ENCODE data around the gene ERI3. TPM values are rescaled to one million over a fixed set of nuclear protein-coding genes. Genes with fewer than 3 reads are reported as not detected.

The ERI3 gene
- total and polyA plus RNA-seq, 2 of the 13 experiments (the other 11 are each of a cell fraction or from before 2014, with no cell fraction given): 35.6 to 35.9 TPM

DNA sequence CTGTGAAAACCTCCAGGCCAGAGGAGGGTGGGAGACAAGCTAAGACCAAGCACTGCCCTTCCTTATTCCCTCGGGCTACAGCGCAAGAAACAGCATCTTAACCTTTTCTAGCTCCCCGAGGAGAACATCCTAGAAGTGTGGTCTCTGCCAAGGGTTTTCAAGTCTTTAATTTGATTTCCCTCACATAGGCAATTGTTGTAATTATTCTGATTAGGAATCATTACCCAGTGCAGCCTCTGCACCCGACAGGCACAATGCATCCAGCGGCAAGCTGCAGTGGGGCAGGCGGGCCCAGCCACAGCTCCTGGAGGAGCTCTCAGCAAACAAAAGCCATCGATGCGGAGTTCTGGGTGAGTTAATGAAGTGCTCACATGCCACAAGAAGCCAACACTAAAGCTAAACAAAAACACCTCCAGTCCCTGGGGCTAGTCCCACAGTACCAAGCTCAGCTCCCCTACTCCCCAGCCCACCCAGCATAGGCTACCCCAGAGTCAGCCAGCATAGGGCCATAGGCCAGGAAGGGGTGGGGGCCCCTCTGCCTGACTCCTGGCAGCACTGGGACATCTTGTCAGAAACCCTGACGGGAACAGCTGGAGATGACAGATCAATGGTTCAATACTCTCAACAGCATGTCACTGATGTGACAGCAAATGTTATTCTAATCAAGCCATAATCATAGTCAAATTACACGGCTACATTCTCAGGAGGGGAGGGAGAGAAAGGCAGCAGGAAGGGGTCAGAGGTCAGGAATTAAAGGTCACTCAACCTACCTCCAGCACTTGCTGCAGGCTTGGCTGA lies 42.5 kb downstream of the ERI3 start:
- intact Hi-C loops (cut with micrococcal nuclease; ENCODE audit: unreplicated experiment) (no loop called here), in situ Hi-C loops (cut with HindIII; ENCODE audit: extremely low pct_ligation_motif_present, low pct_unique_long_range_greater_than_20kb) (no loop called here)
- no TSS peak for BruUV-seq (replicated peaks)
- 96% methylated on average over 10 of the region's 10 CpGs for WGBS (ENCODE audit: low lambda C conversion rate)
- POLR2A ChIA-PET: interaction anchor here (1.0 to 1.2 kb wide), 2 partner anchors 14 to 30 kb away, joined by 3 read pairs; no protein-coding TSS in a partner anchor
- FAIRE-seq (no peak), DNase-seq (ENCODE audit: low spot score) (no peak), ATAC-seq (no peak)
- Histone ChIP-seq H3K27ac (ENCODE audit: extremely low read length, insufficient read depth, low read length) (no peak overlapping the region), H3K4me2 (ENCODE audit: low read depth, low read length) (no peak overlapping the region), H3K4me1 (ENCODE audit: insufficient read depth, low read length) (no peaks in the 10 kb centered on the region), H3K27me3 (ENCODE audit: control insufficient read depth in 1 of 2, insufficient read depth in 2 of 2, low read length in 2 of 2) (no peaks in the 10 kb centered on the region), H3K9ac (ENCODE audit: insufficient read depth, low read depth, low read length) (no peak overlapping the region), H4K20me1 (ENCODE audit: insufficient read depth, low read length) (no peaks in the 10 kb centered on the region), H3K36me3 (replicated peaks in 1 of 2; ENCODE audit: control insufficient read depth in 1 of 2, insufficient read depth in 2 of 2, low read length in 2 of 2) (peaks cover 31 to 81% of the 10 kb centered on the region in 2 experiments), H3K4me3 (replicated peaks in 1 of 3; ENCODE audit: insufficient read depth in 1 of 3, low read depth in 2 of 3, low read length in 3 of 3) (no peak overlapping the region), H3K9me3 (ENCODE audit: low read length) (no peaks in the 10 kb centered on the region), H2AFZ (ENCODE audit: low read length) (no peak overlapping the region), H3K79me2 (ENCODE audit: insufficient read depth, low read length) (no peaks in the 10 kb centered on the region)
- CTCF ChIA-PET (ENCODE audit: low intra/inter-chr PET ratio, low total read pairs): no interaction called here
- TF ChIP-seq ARNT (IDR thresholded peaks at IDR 0.05) (no peak), CEBPZ (IDR thresholded peaks at IDR 0.05; ENCODE audit: low read length) (no peak), ZNF282 (IDR thresholded peaks at IDR 0.05; ENCODE audit: partially characterized antibody) (no peak), HNRNPL (IDR thresholded peaks at IDR 0.05; ENCODE audit: low read depth, low read length) (no peak), PRPF4 (IDR thresholded peaks at IDR 0.05; ENCODE audit: low read depth, low read length, poor library complexity, severe bottlenecking) (no peak), ZNF883 (CRISPR knock-in tag; IDR thresholded peaks at IDR 0.05; ENCODE audit: not compliant biosample characterization) (no peak), TSC22D2 (CRISPR knock-in tag; IDR thresholded peaks at IDR 0.05; ENCODE audit: borderline replicate concordance) (no peak), HOXD1 (CRISPR knock-in tag; IDR thresholded peaks at IDR 0.05) (no peak), MYC (CRISPR knock-in tag; IDR thresholded peaks at IDR 0.05; ENCODE audit: borderline replicate concordance) (no peak), XBP1 (CRISPR knock-in tag; IDR thresholded peaks at IDR 0.05) (no peak), HMG20A (CRISPR knock-in tag; IDR thresholded peaks at IDR 0.05; ENCODE audit: borderline replicate concordance) (no peak), E2F5 (CRISPR knock-in tag; conservative IDR thresholded peaks at IDR 0.05) (no peak), CHD2 (IDR thresholded peaks at IDR 0.05; ENCODE audit: low read depth, low read length) (no peak), ZNF543 (CRISPR knock-in tag; IDR thresholded peaks at IDR 0.05) (no peak), MXI1 (IDR thresholded peaks at IDR 0.05; ENCODE audit: borderline replicate concordance, low read depth, low read length) (no peak), BRCA1 (CRISPR knock-in tag; IDR thresholded peaks at IDR 0.05) (no peak), RARG (CRISPR knock-in tag; IDR thresholded peaks at IDR 0.05; ENCODE audit: low read depth) (no peak), NFE2 (CRISPR knock-in tag; IDR thresholded peaks at IDR 0.05) (no peak)
- TF ChIP-seq, protein P1, sequence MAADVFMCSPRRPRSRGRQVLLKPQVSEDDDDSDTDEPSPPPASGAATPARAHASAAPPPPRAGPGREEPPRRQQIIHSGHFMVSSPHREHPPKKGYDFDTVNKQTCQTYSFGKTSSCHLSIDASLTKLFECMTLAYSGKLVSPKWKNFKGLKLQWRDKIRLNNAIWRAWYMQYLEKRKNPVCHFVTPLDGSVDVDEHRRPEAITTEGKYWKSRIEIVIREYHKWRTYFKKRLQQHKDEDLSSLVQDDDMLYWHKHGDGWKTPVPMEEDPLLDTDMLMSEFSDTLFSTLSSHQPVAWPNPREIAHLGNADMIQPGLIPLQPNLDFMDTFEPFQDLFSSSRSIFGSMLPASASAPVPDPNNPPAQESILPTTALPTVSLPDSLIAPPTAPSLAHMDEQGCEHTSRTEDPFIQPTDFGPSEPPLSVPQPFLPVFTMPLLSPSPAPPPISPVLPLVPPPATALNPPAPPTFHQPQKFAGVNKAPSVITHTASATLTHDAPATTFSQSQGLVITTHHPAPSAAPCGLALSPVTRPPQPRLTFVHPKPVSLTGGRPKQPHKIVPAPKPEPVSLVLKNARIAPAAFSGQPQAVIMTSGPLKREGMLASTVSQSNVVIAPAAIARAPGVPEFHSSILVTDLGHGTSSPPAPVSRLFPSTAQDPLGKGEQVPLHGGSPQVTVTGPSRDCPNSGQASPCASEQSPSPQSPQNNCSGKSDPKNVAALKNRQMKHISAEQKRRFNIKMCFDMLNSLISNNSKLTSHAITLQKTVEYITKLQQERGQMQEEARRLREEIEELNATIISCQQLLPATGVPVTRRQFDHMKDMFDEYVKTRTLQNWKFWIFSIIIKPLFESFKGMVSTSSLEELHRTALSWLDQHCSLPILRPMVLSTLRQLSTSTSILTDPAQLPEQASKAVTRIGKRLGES (CRISPR knock-in tag; IDR thresholded peaks at IDR 0.05; ENCODE audit: borderline replicate concordance): no peak
